ENCODE measurements around the gene C19orf38.
"Not testable (repeated sequence)": the region's sequence is repeated elsewhere in the genome, so short reads cannot be mapped to it uniquely, and the experiment has no call there.

C19orf38 gene

DNA sequence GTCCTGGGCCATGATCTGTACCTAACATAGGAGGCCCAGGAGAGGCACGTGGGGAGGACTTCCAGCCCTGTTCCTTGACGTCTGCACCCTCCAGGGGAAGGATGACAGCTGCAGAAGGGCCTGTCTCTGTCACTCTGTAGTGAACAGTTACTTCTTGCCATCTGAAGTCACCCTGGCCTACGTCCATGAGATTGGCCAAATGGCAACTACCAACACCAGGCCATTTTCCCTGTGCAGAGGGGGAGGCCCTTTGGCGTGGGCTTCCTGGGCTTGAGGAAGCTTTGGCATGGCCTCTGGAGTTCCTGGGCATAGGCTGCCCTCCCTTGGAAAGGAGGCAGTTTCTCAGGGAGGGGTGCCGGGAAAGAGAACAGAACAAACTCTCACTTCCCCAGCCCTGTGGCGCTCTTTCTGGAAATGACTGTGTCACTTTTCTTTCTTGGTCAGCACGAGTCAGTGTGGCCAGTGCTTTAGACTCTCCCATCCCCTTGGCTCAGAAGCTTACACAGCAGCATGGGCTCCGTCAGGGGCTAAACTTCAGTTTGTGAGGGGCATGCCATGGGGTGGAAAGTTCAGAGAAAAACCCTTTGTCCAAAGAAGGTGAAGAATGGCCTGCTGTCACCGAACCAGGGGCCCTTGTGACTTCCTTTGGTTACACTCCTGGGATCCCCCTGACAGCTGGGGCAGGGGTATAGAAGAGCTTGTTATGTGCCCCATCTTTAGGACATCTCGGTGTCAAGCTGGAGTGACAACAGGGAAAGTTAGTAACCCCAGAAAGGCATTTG is 28.4 kb downstream of the C19orf38 start:
- no peak for DNase-seq (ENCODE audit: low read depth in 3 of 3)

DNA sequence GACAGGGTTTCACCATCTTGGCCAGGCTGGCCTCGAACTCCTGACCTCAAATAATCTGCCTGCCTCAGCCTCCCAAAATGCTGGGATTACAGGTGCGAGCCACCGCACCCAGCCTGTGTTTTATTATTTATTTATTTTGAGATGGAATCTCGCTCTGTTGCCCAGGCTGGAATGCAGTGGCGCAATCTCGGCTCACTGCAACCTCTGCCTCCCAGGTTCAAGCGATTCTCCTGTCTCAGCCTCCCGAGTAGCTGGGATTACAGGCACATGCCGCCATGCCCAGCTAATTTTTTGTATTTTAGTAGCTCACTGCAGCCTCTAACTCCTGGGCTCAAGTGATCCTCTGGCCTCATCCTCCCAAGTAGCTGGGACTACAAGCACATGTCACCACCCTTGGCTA is 29.4 kb downstream of the C19orf38 start:
- not testable (repeated sequence) for DNase-seq (ENCODE audit: low read depth in 3 of 3)

- no peak for DNase-seq (ENCODE audit: low read depth in 3 of 3)
These were observed 30.0 kb downstream of the C19orf38 start for GRCh38 chr19:10878253-10878652.

GRCh38 chr19:10881403-10882107 is 33.3 kb downstream of the C19orf38 start:
- no peak for DNase-seq (ENCODE audit: low read depth in 3 of 3)

- DNase-seq (ENCODE audit: low read depth in 3 of 3): no peak
These were observed 33.9 kb downstream of the C19orf38 start for GRCh38 chr19:10882108-10882457.

- DNase-seq (ENCODE audit: low read depth in 3 of 3): no peak
These were observed 36.1 kb downstream of the C19orf38 start for GRCh38 chr19:10884274-10884673.

GRCh38 chr19:10885201-10886169 is 37.3 kb downstream of the C19orf38 start:
- no peak for DNase-seq (ENCODE audit: low read depth in 3 of 3)

- no peak for DNase-seq (ENCODE audit: low read depth in 3 of 3)
These were observed 39.6 kb downstream of the C19orf38 start for GRCh38 chr19:10887616-10888367.

DNA sequence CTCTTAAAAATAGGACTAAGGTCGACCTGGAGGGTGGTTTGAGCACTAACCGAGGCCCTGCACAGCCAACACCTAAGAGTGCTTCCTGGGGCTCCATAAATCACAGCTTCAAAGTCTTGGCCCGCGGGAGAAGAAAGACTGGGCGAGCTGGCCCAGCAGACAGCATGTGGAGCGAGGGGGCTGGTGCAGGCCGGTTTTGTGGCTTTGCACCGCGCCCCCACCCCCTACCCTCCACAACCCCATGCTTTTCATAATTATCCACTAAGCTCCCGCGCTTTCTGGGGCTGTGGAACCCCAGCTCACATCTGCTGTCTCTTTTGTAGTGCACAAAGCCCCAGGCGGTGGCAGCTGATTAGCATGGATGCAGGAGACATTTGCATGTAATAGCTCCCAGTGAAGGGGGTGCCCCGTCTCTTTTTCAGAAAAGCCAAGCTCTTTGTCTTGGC is 40.2 kb downstream of the C19orf38 start:
- no peak for DNase-seq (ENCODE audit: low read depth in 3 of 3)

- DNase-seq (ENCODE audit: low read depth in 3 of 3): no peak
These were observed 41.7 kb downstream of the C19orf38 start for GRCh38 chr19:10889880-10890279.

GRCh38 chr19:10891405-10892086 is 43.3 kb downstream of the C19orf38 start:
- DNase-seq (ENCODE audit: low read depth in 3 of 3): no peak

DNA sequence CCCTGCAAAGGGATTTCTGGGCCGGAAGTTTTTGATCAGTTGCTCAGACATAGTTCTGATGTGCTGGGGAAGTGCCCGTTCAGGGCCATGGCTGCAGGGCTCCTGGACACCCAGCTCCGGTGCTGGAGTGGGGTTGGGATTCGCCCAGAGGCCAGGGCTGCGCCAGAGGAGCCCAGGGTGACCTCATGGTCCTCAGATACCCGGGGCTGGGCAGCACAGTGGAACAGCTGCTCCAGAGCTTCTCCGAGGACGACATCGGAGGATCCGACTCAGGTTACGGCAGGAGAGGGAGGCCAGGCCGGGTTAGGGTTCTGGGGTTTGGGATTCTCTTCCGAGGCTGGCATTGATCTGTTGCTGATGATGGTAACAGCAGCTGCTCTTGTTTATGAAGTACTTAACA is 44.0 kb downstream of the C19orf38 start:
- DNase-seq (ENCODE audit: low read depth in 3 of 3): no peak

- DNase-seq (ENCODE audit: low read depth in 3 of 3): no peak
These were observed 46.6 kb downstream of the C19orf38 start for GRCh38 chr19:10894911-10895213.

DNA sequence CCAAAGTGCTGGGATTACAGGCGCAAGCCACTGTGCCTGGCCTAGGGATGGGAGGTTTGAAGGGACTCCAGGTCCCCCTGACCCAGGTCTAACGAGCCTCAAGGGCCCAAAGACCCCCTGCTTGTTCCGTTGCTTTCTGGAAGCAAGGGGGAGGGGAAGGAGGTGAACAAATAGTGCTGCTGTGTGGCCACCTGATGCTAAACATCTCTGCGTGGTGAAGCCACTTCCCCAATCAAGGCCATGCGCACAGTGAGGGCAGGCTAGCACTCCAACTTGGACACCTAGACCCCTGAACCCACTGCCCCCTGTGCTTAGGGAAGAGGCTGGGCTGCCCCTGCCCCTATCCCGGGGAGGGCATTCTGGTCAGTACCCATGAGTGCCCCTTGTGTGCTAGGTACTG is 47.1 kb downstream of the C19orf38 start:
- no peak for DNase-seq (ENCODE audit: low read depth in 3 of 3)

GRCh38 chr19:10895920-10896319 is 47.7 kb downstream of the C19orf38 start:
- DNase-seq (ENCODE audit: low read depth in 3 of 3): no peak

- DNase-seq (ENCODE audit: low read depth in 3 of 3): no peak
These were observed 48.8 kb downstream of the C19orf38 start for GRCh38 chr19:10896851-10897526.

DNA sequence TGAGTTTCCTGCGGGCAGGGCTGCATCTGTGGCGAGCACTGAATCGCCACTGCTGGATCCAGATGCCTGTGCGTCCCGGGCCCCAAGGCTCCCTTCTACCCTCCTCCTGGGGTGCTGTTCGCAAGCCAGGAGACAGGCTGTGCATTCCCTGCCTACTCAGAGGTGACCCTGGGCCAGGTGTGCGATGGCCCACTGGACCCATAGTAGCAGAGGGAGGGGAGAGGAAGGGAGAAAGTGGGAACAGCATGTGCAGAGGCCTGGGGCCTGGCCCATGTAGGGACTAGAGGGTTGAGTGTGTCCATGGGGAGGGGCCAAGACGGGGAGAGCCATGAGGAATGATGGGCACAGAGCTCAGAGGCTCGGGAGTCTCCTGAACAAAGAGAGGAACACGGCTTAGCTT is 50.4 kb downstream of the C19orf38 start:
- DNase-seq (ENCODE audit: low read depth in 3 of 3): no peak

- DNase-seq (ENCODE audit: low read depth in 3 of 3): no peak
These were observed 51.0 kb downstream of the C19orf38 start for GRCh38 chr19:10899151-10899653.

DNA sequence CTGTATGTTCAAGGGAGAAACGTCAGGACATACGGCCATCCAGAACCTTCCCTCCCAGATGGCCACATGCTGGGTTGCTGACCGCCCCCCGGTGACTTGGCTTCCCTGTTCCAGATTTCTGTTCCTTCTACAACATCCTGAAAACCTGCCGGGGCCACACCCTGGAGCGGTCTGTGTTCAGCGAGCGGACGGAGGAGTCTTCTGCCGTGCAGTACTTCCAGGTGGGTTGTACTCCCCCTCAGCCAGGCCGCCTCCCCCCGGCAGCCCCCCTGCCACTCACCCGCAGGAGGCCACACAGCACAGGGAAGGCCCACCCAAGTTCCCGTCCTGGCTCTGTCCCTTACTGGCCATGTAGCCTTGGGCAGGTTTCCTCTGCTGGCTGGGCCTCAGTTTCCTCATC is 59.7 kb downstream of the C19orf38 start:
- no peak for DNase-seq (ENCODE audit: low read depth in 3 of 3)

DNA sequence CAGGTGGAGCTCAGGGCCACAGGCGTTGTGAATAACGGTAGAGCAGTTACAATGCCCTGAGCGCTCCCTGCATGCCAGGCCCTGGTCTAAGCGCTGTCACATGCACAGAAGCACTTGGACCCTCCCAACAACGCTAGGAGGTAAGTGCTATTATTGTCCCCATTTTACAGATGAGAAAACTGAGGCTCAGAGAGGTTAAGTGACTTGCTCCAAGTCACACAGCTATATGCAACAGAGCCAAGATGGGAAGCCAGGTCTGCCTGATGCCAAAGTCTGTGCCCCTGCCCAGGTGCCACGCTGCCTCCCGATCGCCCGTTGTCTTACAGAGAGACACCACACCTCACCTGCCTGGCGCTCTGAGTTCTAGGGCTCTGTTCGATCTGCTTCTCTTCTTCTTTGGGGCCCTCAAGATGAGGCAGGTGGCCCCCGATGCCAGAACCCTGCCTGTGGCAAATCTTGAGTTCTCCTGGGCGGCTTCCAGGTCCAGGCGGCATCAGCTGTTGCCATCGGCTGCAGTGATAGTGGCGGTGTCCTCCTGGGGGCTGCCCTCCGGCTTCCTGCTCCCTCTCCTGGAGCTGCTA is 60.3 kb downstream of the C19orf38 start:
- no peak for DNase-seq (ENCODE audit: low read depth in 3 of 3)
